ENCODE data around the gene SAPCD1. TPM values are rescaled to one million over a fixed set of nuclear protein-coding genes. Genes with fewer than 3 reads are reported as not detected.

SAPCD1 gene
- total and polyA plus RNA-seq, 10 of the 15 experiments (the other 5 are each of a cell fraction or from before 2014, with no cell fraction given): 1.6 to 13.0 (median 5.4) TPM

DNA sequence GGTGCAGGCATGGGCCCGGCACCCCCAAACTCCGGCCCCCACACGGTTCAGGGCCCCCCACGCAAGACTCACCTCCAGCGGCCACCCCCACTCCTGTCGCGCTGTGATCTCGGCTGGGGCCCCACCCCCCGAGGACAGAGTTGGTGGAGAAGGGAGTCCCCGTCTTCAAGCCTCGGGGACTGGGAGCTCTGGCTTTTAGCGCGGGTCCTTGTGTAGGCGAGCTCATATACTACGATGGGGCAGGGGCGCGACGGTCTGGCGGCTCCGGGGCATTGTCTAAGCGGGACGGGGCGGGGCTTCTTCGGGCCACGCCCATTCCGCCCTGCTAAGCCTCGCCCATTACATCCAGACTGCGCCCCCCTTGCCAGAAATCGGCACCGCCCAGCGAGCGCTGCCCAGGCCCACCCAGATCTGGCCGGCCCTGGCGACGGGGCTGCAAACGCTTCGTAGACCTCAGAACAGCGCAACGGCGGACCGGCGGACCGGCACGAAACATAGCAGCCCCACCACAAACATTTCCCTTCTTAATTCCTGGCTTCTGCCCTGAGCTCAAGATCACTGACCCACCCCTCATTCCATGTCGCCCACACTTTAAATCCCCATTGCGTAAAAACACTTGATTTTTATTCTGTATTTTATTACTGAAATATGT lies 32.4 kb upstream of the SAPCD1 start (continued):
- TF ChIP-seq, protein P1, sequence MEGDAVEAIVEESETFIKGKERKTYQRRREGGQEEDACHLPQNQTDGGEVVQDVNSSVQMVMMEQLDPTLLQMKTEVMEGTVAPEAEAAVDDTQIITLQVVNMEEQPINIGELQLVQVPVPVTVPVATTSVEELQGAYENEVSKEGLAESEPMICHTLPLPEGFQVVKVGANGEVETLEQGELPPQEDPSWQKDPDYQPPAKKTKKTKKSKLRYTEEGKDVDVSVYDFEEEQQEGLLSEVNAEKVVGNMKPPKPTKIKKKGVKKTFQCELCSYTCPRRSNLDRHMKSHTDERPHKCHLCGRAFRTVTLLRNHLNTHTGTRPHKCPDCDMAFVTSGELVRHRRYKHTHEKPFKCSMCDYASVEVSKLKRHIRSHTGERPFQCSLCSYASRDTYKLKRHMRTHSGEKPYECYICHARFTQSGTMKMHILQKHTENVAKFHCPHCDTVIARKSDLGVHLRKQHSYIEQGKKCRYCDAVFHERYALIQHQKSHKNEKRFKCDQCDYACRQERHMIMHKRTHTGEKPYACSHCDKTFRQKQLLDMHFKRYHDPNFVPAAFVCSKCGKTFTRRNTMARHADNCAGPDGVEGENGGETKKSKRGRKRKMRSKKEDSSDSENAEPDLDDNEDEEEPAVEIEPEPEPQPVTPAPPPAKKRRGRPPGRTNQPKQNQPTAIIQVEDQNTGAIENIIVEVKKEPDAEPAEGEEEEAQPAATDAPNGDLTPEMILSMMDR (IDR thresholded peaks at IDR 0.05 in 2 of 3, conservative IDR thresholded peaks at IDR 0.05 in 1 of 3; ENCODE audit: control insufficient read depth in 2 of 3, extremely low read depth in 1 of 3, insufficient read depth in 1 of 3, low read depth in 3 of 3, low read length in 3 of 3): 0 out of 6 replicates have a peak, but pooled peaks of 1 of the 3 experiments have one; percentile 9
- TF ChIP-seq RBBP5 (conservative IDR thresholded peaks at IDR 0.05) (no peak), NRF1 (conservative IDR thresholded peaks at IDR 0.05; ENCODE audit: low read depth, low read length) (no peak), NBN (IDR thresholded peaks at IDR 0.05) (no peak), ASH2L (IDR thresholded peaks at IDR 0.05; ENCODE audit: borderline replicate concordance, low read depth) (no peak), LARP7 (IDR thresholded peaks at IDR 0.05) (0 out of 2 replicates have a peak, but pooled peaks have one; percentile 14), RAD21 (IDR thresholded peaks at IDR 0.05; ENCODE audit: insufficient read depth, low read depth, low read length) (no peak), MEF2A (IDR thresholded peaks at IDR 0.05; ENCODE audit: insufficient read depth, low read depth, low read length) (no peak), IKZF1 (conservative IDR thresholded peaks at IDR 0.05) (0 out of 2 replicates have a peak, but pooled peaks have one; percentile 13), CBX3 (IDR thresholded peaks at IDR 0.05; ENCODE audit: borderline replicate concordance, low read depth) (no peak), CBFB (IDR thresholded peaks at IDR 0.05; ENCODE audit: low read depth) (no peak), PAX5 (IDR thresholded peaks at IDR 0.05; ENCODE audit: borderline replicate concordance, low read depth, low read length) (0 out of 2 replicates have a peak, but pooled peaks have one; percentile 2), BRCA1 (IDR thresholded peaks at IDR 0.05; ENCODE audit: low read depth, low read length) (0 out of 2 replicates have a peak, but pooled peaks have one; percentile 1), ATF7 (IDR thresholded peaks at IDR 0.05; ENCODE audit: low read depth) (no peak), BACH1 (IDR thresholded peaks at IDR 0.05; ENCODE audit: borderline replicate concordance) (peak; percentile 77; the same call in 1 of the 2 replicates), SMAD5 (IDR thresholded peaks at IDR 0.05; ENCODE audit: low read depth) (peak; percentile 53), SP1 (IDR thresholded peaks at IDR 0.05; ENCODE audit: low read depth, low read length) (peak; percentile 17), HDAC2 (IDR thresholded peaks at IDR 0.05) (no peak), NR2F1 (conservative IDR thresholded peaks at IDR 0.05) (no peak), ESRRA (IDR thresholded peaks at IDR 0.05; ENCODE audit: low read length) (no peak), IKZF2 (IDR thresholded peaks at IDR 0.05) (no peak), MTA2 (IDR thresholded peaks at IDR 0.05; ENCODE audit: low read depth) (no peak), ZBED1 (IDR thresholded peaks at IDR 0.05; ENCODE audit: borderline replicate concordance) (peak; percentile 69; the same call in 1 of the 2 replicates), HDGF (IDR thresholded peaks at IDR 0.05) (no peak)
- TF ChIP-seq, protein P2, sequence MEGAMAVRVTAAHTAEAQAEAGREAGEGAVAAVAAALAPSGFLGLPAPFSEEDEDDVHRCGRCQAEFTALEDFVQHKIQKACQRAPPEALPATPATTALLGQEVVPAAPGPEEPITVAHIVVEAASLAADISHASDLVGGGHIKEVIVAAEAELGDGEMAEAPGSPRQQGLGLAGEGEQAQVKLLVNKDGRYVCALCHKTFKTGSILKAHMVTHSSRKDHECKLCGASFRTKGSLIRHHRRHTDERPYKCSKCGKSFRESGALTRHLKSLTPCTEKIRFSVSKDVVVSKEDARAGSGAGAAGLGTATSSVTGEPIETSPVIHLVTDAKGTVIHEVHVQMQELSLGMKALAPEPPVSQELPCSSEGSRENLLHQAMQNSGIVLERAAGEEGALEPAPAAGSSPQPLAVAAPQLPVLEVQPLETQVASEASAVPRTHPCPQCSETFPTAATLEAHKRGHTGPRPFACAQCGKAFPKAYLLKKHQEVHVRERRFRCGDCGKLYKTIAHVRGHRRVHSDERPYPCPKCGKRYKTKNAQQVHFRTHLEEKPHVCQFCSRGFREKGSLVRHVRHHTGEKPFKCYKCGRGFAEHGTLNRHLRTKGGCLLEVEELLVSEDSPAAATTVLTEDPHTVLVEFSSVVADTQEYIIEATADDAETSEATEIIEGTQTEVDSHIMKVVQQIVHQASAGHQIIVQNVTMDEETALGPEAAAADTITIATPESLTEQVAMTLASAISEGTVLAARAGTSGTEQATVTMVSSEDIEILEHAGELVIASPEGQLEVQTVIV (IDR thresholded peaks at IDR 0.05; ENCODE audit: borderline replicate concordance, partially characterized antibody): no peak
- TF ChIP-seq, protein P3, sequence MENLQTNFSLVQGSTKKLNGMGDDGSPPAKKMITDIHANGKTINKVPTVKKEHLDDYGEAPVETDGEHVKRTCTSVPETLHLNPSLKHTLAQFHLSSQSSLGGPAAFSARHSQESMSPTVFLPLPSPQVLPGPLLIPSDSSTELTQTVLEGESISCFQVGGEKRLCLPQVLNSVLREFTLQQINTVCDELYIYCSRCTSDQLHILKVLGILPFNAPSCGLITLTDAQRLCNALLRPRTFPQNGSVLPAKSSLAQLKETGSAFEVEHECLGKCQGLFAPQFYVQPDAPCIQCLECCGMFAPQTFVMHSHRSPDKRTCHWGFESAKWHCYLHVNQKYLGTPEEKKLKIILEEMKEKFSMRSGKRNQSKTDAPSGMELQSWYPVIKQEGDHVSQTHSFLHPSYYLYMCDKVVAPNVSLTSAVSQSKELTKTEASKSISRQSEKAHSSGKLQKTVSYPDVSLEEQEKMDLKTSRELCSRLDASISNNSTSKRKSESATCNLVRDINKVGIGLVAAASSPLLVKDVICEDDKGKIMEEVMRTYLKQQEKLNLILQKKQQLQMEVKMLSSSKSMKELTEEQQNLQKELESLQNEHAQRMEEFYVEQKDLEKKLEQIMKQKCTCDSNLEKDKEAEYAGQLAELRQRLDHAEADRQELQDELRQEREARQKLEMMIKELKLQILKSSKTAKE (IDR thresholded peaks at IDR 0.05; ENCODE audit: low read depth, poor library complexity, severe bottlenecking): no peak

Measured in GM12878 (cell line).